ENCODE data around the gene NAA15.

DNA sequence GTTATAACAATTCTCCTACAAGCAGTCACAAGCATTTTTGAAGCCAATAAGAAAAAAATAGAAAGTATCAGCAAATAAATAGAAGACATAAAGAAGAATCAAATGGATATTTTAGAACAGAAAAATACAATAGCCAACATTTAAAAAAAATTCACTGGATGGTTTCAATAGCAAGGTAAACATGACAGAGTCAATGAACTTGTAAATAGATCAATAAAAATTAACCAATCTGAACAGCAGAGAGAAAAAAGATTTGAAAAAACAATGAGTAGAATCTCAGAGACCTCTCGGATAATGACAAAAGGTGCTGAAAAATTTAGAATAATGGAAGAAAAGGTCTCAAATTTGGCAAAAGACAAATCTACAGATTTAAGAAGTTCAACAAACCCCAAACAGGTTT lies 119.3 kb downstream of the NAA15 start:
- TF ChIP-seq SP1 (CRISPR knock-in tag; conservative IDR thresholded peaks at IDR 0.05) (no peak), JUN (CRISPR knock-in tag; IDR thresholded peaks at IDR 0.05) (no peak)
- TF ChIP-seq, protein P1, sequence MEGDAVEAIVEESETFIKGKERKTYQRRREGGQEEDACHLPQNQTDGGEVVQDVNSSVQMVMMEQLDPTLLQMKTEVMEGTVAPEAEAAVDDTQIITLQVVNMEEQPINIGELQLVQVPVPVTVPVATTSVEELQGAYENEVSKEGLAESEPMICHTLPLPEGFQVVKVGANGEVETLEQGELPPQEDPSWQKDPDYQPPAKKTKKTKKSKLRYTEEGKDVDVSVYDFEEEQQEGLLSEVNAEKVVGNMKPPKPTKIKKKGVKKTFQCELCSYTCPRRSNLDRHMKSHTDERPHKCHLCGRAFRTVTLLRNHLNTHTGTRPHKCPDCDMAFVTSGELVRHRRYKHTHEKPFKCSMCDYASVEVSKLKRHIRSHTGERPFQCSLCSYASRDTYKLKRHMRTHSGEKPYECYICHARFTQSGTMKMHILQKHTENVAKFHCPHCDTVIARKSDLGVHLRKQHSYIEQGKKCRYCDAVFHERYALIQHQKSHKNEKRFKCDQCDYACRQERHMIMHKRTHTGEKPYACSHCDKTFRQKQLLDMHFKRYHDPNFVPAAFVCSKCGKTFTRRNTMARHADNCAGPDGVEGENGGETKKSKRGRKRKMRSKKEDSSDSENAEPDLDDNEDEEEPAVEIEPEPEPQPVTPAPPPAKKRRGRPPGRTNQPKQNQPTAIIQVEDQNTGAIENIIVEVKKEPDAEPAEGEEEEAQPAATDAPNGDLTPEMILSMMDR (IDR thresholded peaks at IDR 0.05): no peak
